IPS-NIHi11 (cell line): Measurements from ENCODE around the gene DALRD3.

Source experiments
- DNase-seq: peaks from one replicate; pipeline ENCODE4 v3.0.0; 2012; ENCODE audit warnings: mixed read lengths, low spot score

Gene DALRD3

GRCh38 chr3:48980295-48980694, 38.1 kb downstream of the DALRD3 start:
- no peak for DNase-seq

- DNase-seq, result no peak
Measured at GRCh38 chr3:48979451-48979850, 38.9 kb downstream of the DALRD3 start.

- no peak for DNase-seq
Measured at GRCh38 chr3:48974076-48974864, 44.1 kb downstream of the DALRD3 start.

GRCh38 chr3:48970586-48970985, 47.8 kb downstream of the DALRD3 start:
- no peak for DNase-seq

- no peak for DNase-seq
Measured at GRCh38 chr3:48966876-48967361, 51.5 kb downstream of the DALRD3 start.

GRCh38 chr3:48966367-48966766, 52.0 kb downstream of the DALRD3 start:
- DNase-seq, result no peak
